Stomach (tissue), 4 donors: ENCODE measurements around the gene FITM1.

Experiments used
- POLR2AphosphoS5 ChIP-seq, 3 donors: sonication (generic); formaldehyde crosslinking; IDR thresholded peaks; one replicate each; pipeline ENCODE4 v1.6.1; 2016; ENCODE audit warnings: antibody characterized with exemption in 3 of 3
- TF ChIP-seq, protein P1 (sequence below), 7 experiments: fragments of 450-650 bp in 4 of 7; fragments of 200-600 bp in 3 of 7; sonication (generic) in 3 of 7; IDR thresholded peaks; one replicate each; pipeline ENCODE4 v1.5.1; 2016 to 2019; ENCODE audit warnings: antibody characterized with exemption in 7 of 7, control low read depth in 2 of 7, mild to moderate bottlenecking in 1 of 7

DNA sequence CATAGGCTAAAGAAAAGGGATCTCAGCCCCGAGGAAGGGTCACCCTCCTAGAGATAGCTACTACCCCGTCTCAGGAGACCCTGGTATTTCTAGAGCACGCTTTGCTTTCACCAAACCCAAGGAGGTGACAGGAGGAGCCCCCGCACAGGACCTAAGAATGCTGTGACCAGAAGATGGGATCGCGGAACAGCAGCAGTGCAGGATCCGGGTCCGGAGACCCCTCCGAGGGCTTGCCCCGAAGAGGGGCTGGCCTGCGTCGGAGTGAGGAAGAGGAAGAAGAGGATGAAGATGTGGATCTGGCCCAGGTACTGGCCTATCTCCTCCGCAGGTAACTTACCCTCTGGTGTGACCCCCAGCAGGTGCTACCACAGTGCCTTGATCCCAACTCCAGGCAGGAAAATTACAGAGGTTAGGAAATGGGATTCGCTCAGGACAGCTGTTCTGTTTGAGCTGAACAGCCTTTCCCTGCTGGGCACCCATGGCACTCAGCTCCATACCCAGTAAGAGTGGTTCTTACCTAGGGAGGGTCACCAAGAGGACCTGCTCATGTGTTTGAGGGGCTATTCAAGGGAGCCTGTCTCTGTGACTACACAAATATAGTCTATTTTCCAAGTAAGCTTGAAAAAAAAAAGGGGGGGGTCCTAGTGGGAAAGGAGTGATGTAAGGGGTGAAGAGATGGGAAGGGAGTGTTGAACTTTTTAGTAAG, 14.9 kb upstream of the FITM1 start:
- TF ChIP-seq, protein P1, sequence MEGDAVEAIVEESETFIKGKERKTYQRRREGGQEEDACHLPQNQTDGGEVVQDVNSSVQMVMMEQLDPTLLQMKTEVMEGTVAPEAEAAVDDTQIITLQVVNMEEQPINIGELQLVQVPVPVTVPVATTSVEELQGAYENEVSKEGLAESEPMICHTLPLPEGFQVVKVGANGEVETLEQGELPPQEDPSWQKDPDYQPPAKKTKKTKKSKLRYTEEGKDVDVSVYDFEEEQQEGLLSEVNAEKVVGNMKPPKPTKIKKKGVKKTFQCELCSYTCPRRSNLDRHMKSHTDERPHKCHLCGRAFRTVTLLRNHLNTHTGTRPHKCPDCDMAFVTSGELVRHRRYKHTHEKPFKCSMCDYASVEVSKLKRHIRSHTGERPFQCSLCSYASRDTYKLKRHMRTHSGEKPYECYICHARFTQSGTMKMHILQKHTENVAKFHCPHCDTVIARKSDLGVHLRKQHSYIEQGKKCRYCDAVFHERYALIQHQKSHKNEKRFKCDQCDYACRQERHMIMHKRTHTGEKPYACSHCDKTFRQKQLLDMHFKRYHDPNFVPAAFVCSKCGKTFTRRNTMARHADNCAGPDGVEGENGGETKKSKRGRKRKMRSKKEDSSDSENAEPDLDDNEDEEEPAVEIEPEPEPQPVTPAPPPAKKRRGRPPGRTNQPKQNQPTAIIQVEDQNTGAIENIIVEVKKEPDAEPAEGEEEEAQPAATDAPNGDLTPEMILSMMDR (IDR thresholded peaks at IDR 0.05) = no peak
- no peak for TF ChIP-seq POLR2AphosphoS5 (IDR thresholded peaks at IDR 0.05)
